ELR (cell line): ENCODE data around the gene NR4A2.
"Not testable (repeated sequence)": the region's sequence is repeated elsewhere in the genome, so short reads cannot be mapped to it uniquely, and the experiment has no call there.

Source experiments
- DNase-seq: peaks from one replicate; pipeline ENCODE4 v3.0.0-alpha.2; 2015; ENCODE audit warnings: low read depth

The NR4A2 gene

DNA sequence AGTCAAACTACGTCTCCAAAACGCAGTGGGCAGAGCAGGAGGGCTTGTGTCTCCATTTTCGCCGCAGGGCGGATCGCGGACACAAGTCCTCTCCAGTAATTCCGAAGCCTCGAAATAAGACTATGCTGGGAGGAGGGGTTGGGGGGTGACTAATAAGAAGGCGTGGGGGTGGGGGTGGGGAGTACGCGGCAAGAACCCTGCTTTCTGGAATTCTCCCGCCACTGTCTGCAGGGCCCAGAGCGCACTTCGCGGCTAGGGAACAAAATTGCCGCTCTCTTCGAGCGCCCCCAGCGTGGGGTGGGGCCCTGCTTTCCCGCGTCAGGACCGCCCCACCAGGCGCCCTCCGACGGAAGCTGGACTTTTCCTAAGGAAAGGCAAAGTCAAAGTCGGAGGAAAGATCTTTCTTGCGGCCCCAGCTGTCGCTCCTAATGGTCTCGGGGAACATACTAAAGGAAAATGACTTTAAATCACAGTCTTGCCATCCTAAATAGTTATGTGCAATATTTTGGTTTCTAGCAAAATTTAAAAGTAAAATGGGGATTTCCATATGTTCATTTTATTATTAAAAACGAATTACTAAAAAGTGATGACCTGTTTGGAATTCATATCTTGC is 11.9 kb downstream of the NR4A2 start:
- peak; percentile 54 for DNase-seq

DNA sequence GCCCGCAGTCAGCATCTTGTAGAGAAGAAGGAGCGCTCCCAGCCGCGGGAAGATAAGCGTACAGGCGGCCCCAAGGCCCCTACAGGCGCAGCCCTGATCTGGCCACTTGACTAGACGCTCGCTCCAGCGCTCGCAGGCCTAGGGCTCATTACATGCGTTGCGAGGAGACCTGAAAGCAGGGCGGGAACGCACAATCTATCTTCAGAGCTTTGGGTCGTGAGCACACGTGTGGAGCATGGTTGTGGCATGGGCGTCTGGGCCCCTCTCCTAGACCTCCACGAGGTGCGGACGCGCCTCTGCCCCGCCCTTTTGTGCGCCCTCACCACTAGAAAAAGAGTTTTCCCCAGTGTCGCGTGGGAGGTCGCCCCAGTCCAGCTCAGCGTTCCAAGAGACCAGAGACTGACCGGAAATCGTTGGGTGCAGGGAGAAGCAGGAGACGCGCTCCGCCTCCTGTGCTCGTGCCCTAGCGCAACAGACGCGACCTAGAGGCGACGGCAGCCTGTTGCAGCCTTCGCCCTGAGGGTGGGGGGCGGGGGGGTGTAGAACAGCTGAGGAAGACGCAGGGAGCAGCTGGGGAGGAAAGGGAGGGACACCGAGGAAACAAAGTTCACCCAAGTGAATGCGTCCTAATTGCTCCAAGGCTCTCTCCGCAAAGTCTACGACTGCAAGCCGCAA is 12.6 kb downstream of the NR4A2 start:
- DNase-seq, result no peak

DNA sequence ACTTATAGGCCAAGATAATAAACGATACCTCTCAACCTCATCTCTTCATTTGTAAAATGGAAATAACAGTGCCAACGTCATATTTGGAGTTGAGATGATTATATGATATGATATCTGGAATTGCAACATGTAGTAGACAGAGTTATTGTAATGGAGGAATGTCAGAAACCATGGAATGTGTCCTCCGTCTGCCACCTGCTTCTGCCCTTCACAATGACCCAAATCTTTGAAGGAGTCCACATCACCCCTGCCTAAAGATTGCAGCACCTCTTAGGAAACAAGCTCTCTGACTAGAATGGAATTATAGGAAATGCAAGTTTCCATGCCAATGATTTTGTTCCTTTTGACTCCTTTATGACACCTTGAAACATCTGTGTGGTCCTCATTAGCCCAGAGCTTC is 14.9 kb downstream of the NR4A2 start:
- DNase-seq, result no peak

DNA sequence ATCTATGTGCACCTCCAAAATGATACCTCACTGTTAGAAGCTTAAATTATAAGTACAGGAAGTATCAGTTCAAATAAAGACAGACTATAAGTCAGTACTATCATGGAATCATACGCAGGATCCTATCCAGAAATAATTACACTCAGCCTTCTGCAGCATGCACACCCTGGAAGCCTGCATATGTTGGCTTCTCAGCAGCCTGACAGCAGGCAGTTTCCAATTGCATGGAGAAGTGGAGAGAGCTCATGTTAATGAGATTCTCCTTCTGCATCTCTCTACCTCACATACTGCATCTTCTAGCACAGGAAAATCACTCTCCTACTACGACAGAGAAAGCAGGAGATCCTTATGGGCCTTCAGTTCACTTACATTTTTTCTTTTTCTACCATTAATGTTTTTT is 20.5 kb downstream of the NR4A2 start:
- DNase-seq, result no peak

- DNase-seq, result no peak
These were observed 21.7 kb downstream of the NR4A2 start for GRCh38 chr2:156310773-156311172.

GRCh38 chr2:156309917-156310316 is 22.6 kb downstream of the NR4A2 start:
- DNase-seq, result no peak

DNA sequence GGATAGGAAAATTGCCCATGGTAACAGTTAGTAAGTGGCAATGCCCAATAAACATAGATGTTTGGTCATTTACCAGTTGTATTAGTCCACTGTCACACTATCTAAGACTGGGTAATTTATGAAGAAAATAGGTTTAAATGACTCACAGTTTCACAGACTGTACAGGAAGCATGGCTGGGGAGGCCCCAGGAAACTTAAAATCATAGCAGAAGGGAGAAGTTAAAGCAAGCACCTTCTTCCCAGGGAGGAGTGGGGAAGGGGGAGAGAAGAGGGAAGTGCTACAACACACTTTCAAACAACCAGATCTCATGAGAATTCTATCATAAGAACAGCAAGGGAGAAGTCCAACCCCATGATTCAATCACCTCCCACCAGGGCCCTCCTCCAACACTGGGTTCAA is 23.4 kb downstream of the NR4A2 start:
- DNase-seq, result no peak

GRCh38 chr2:156306821-156307220 is 25.7 kb downstream of the NR4A2 start:
- no peak for DNase-seq

GRCh38 chr2:156305121-156305520 is 27.4 kb downstream of the NR4A2 start:
- DNase-seq, result no peak

GRCh38 chr2:156300337-156300736 is 32.2 kb downstream of the NR4A2 start:
- no peak for DNase-seq

DNA sequence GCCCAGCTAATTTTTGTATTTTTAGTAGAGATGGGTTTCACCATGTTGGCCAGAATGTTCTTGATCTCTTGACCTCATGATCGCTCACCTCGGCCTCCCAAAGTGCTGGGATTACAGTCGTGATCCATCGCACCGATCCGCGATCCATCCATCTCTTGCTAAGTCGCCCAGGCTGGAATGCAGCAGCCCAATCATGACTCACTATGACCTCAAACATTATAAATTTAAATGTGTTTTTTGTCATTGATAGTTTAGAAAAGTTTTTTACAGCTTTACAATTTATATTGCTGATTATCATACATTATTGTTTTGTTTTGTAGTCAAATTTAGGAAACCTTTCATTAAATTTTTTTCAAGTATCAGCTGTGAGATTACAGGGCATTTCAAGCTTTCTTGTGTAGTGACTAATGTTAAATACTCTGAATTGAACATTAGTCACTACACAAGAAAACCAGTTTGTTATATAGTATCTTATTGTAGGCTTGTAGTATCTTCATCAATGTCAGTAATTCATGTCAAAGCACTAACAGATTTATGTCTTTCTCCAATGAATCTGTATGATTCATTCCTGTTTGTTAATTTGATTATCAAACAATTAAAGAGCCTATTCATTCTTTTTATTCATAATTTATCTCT is 37.5 kb downstream of the NR4A2 start:
- peak; percentile 3 for DNase-seq

DNA sequence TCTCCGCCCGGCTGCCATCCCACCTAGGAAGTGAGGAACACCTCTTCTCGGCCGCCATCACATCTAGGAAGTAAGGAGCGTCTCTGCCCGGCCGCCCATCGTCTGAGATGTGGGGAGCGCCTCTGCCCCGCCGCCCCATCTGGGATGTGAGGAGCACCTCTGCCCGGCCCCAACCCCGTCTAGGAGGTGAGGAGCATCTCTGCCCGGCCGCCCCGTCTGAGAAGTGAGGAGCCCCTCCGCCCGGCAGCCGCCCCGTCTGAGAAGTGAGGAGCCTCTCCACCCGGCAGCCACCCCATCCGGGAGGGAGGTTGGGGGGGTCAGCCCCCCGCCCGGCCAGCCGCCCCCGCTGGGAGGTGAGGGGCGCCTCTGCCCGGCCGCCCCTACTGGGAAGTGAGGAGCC is 39.1 kb downstream of the NR4A2 start:
- DNase-seq, result not testable (repeated sequence)

DNA sequence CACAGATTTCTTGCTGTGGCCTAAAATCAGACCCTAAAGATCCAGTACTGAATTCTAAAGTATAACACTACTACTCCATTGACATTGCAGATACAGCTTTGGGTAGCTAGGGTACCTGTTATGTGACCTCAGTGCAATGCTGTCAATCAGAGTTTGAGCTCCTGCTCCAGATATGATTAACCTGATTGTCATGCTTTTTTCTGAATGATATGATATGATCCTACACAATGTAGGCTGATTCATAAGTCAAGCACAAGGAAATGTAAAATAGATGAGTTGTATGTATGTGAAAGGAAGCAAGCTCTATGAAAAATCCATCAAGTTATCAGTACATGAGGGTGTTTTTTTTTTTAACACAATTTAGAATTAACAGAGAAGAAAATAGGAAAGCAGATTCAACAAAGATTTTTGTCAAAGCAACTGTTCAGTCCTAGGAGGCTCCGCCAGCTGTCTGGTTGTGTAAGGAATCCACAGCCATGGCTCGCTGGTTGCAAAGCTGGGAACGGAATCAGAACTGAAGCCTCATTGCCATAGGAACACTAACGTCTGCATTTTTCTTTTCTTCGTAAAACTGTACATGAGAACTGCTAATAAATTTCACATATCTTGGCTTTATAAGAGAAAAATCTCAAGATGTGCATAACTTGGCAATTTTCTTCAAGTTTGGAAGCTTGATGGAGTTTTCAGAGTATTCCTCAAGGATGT is 52.9 kb downstream of the NR4A2 start:
- no peak for DNase-seq
